Brain pericyte (primary cell): ENCODE measurements around the gene CSMD2.
"Not testable (repeated sequence)": the region's sequence is repeated elsewhere in the genome, so short reads cannot be mapped to it uniquely, and the experiment has no call there.

Source experiments
- DNase-seq: peaks from one replicate; pipeline ENCODE4 v3.0.0-alpha.2; 2012; ENCODE audit warnings: low read depth, low spot score

The CSMD2 gene

DNA sequence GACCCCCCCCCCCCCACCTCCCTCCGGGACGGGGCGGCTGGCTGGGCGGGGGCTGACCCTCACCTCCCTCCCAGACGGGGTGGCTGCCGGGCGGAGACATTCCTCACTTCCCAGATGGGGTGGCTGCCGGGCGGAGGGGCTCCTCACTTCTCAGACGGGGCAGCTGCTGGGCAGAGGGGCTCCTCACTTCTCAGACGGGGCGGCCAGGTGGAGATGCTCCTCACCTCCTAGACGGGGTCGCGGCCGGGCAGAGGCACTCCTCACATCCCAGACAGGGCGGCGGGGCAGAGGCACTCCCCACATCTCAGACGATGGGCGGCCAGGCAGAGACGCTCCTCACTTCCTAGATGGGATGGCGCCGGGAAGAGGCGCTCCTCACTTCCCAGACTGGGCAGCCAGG lies 655.8 kb downstream of the CSMD2 start:
- DNase-seq: not testable (repeated sequence)

DNA sequence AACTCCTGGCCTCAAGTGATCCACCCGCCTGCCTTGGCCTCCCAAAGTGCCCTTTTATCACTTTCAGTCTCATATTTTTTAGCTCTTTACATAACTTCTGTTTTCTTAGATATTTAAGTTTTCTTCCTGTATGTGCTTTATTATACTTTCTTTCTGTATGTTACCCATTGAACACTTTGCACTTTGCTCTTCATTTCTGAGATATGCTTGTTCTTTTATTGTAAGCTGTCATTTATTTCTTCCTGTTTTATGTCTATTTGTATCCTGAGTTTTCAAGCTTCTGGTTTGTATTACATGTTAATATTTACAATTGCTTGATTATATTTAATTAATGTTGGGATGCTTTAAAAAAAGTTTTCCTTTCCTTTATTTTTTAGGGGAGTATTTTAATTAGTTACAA lies 656.9 kb downstream of the CSMD2 start:
- no peak for DNase-seq

DNA sequence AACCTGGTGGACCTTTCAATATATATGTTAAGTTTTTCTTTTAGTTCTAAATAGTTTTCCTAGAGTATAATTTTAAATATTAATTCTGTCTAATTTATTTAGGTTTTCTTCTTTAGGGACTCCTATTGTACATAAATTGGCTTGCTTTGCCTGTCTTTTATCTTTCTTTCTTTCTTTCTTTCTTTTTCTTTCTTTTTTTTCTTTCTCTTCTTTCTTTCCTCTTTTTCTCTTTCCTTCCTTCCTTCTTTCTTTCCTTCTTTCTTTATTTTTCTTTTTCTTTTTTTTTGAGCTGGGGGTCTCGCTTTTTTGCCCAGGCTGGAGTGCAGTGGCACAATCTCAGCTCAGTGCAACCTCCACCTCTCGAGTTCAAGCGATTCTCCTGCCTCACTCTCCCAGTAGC lies 657.4 kb downstream of the CSMD2 start:
- DNase-seq: no peak

DNA sequence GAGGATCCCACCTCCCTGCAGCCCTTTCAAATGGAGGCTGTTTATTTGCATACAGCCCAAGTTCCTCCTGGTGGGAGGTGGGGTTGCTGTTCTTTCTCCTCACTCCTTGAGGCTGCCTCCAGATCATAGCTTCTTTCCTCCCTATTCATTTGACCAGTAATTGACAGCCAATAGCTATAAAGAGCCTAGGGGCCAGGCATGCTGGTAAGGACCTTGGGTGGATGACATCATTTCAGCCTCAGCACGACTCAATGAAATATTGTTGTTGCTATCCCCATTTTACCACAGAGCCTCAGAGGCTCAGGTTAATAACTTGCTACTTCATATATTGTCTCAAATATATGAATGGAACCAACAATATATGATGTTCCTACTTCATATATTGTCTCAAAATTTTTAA lies 661.5 kb downstream of the CSMD2 start:
- DNase-seq: no peak

DNA sequence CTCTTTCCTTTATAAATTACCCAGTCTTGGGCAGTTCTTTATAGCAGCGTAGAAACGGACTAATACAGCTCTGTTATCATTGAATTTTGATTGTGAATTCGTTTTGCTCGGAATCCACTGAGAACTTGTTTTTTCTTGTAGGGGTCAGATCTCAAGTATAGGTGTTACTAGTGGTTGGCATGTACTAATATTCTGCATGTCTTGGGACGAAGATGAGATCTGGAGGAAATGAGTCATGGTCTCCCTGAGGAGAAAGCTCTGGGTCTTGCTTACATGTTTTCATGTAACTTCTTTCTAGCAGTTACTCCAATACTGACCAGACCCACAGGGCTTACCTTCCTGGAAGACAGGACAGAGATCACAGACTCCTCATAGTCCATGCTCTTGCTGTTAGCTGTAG lies 662.3 kb downstream of the CSMD2 start:
- no peak for DNase-seq

DNA sequence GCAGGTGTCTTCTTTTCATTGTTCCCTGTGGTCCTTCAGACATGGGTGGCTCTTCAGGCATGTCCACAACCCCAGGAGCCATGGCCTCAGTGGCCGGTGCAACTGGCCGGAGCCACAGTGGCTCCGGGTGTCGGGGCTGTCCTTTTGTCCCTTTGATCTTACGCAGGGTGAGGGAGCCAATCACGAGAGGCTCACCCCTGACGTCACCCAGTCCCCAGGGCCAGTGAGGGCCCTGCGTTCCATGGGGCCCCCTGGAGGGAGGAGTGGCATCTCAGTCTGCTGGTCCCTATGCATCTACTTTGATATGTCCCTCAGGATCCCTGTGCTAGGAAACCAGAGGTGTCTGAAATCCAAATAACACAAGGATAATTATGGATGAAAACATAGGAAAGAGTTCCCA lies 663.3 kb downstream of the CSMD2 start:
- no peak for DNase-seq

DNA sequence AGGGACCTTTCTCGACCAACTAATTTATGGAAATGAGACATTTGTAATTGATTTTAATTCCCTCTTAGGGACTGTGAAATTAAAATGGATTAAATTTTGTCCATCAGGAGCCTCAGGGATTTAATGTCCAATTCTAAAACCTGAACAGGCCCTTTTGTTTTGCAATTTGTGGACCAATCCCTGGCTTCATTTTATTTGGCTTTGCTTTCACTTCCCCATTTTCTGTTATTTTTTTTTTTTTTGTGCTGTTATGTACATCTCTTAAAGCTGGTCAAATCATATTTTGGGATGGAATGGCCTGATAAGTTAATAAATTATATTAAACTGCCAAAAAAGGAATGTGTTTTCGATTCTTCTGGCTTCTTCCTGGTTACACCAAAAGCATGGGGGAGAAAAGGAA lies 663.7 kb downstream of the CSMD2 start:
- no peak for DNase-seq

DNA sequence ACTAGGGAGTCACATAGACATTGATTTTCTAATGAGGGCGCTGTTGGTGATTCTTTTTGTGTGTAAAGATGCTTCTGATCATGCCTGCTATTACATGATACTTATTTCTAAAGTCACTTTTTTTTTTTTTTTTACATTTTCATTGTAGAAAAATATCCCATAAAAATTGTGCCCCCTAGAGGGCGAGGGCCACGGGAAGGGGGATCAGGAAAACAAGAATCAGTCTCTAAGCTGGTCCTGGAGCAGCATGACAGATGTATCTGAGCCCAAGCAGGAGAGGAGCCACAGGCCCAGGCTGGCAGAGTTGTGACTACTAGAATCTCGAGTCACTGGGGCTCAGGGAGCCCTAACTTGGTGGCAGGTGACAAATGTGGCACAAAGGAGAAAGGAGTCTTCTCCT lies 664.5 kb downstream of the CSMD2 start:
- no peak for DNase-seq

DNA sequence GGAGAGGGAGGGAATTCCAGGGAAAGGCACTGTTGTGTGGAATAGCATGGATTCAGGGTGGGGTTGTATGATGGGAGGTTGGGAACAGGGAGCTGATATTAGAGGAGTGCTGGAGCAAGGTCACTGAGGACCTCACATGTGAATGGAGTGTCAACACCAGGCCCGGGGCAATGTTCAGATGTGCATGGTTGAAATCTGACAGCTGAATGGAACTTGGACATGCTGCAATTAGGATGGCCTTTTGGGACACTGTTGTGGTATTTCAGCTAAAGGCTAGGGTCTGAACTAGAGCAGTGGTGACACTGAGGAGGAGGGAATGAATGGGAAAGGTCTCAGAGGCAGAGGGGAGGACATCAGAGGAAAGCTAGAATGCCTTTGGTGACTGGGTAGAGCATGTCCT lies 667.6 kb downstream of the CSMD2 start:
- DNase-seq: no peak

DNA sequence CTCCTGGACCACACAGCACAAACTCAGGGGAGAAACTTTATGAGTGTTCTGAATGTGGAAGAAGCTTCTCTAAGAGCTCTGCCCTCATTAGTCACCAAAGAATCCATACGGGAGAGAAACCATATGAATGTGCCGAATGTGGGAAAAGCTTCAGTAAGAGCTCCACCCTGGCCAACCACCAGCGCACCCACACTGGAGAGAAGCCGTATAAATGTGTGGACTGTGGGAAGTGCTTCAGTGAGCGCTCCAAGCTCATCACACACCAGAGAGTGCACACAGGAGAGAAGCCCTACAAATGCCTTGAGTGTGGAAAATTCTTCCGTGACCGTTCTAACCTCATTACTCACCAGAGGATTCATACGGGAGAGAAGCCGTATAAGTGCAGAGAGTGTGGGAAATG lies 670.1 kb downstream of the CSMD2 start:
- DNase-seq: no peak

DNA sequence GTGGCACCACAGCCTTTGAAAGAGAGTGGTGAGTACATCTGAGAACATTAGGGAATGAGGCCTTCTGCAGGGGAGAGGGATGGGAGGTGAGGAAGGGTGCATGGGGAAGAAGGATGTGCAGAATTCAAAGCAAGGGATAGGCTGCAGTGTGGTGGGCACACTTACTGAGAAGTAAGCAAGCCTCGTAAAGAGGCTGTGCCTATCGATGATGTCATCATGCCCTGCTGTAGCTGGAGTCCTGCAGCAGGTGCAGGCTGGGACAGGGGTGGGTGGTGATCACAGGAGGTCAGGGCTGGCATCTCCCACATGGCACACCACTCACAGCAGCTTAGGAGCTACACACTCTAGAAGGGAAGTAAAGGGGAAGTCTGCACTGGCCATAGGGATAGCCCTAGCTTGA lies 676.4 kb downstream of the CSMD2 start:
- DNase-seq: no peak

DNA sequence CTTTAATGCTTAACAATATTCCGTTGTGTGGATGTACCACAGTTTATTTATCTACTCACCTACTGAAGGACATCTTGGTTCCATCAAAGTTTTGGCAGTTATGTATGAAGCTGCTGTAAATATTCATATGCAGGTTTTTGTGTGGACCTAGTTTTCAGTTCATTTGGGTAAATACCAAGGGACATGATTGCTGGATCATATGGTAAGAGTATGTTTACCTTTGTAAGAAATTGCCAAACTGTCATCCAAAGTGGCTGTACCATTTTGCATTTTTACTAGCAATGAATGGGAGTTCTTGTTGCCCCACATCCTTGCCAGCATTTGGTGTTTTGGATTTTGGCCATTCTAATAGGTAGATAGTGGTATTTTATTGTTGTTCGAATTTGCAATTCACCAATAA lies 682.6 kb downstream of the CSMD2 start:
- DNase-seq: no peak

DNA sequence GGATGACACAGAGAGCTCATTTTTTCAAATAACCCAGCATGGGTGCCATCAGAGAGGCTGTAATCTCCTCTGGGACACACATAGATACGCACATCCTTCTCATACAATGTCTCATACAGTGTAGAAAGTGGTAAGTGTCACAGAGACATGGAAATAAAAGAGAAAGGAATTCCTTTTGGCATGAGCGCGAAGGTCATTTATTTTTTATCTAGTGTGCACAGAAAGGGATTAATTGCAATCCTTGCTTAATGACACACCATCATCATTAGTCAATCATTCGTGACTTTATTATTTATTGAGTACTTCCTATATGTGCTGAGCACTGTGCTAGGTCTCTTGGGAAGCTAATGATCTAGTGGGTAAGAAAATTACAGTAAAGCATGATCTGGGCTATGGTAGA lies 687.6 kb downstream of the CSMD2 start:
- no peak for DNase-seq

DNA sequence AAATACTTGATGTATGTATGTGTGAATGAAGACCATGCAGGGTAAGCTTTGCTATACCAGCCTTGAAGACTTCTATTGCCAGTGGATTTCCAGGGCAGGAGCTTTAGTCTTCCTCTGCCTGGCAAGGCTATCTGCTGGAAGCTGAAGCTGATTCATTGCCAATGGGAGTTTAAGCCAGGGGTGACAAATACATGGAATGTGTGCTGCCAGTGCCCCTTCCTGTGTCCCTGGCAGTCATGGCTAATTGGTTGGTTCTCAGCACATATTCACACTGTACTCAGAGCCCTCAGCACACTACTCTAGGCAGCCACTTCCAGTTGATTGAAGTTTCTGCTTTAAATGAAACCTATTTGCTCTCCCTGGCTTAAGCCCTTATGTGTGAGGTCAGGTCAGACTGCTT lies 691.1 kb downstream of the CSMD2 start:
- DNase-seq: no peak

DNA sequence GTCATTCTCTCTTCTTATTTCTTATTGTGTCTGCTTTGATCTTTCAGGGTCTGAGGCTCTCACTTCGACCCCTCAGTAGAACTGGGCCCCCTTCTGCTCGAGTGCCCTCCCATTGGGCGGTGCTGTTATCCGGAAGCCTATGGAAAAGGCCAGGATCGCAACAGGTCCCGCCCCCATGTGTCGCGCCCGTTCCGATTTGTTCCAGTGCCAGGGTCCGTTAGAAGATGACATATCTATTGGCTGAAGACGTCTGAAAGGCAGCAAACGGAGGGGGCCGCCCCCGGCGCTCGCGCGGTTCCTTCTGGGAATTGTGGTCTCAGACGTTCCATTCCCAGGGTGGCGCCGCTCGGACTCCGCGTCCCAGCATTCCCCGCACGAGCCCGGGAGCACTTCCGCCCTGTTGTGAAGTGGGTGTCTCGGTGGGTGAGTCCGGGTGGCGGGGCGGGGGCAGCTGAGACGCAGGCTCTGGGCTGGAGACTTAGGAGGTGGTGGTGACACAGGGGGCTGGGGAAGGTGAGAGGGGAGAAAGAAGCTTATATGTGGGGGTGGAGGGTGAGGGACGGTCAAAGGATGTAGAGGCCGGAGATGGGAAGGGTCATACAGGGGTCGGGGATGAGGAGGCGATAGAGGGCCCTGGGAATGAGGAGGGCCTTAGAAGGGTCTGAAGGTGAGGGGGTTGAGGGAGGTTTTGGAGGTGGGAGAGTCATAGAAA lies 692.6 kb downstream of the CSMD2 start, which contains the start of gene ZSCAN20:
ZSCAN20 (plus strand) TSS at position 377 of the 712 bp plus-strand sequence. CDS start 6,644 bp downstream, outside the sequence.
- peak; percentile 87 for DNase-seq

DNA sequence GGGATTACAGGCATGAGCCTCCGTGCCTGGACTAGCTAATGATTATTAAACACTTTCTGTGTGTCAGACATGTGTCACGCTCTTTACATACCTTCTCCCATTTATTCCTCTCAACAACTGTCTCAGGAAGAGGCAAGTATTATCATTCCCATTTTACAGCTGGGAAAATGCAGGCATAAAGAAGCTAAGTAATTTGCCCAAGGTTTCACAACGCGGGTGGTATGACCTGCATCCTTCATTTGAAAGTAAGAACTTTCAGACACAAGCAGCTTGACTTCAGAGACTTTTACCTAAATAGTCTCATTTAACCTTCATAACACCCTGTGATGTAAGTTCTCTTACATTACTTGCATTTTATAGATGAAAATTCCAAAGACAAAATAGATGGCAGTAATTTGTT lies 693.6 kb downstream of the CSMD2 start:
- DNase-seq: no peak

DNA sequence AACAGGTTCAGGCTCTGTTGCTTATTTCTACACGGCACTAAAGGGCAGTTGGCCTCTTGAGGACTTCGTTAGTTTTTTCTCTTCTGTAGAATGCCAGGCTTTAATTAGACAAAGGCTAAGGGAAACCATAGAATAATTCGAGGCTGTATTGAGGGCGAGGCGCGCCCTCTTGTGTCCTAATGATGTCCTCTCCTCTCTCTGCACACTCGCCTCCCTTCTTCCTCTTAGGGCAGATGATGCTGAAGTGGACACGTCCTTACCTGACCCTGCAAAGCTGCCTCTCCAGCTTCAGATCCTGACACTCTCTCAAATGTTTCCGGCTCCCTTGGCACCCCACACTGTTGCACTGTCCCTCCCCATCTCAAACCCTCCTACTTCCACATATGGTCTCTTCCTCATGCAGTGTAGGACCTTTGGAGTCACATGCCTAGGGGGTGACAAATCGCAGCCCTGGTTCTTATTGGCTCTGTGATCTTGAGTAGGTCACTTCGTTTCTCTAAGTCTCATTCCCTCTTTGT lies 694.5 kb downstream of the CSMD2 start:
- DNase-seq: peak; percentile 56

DNA sequence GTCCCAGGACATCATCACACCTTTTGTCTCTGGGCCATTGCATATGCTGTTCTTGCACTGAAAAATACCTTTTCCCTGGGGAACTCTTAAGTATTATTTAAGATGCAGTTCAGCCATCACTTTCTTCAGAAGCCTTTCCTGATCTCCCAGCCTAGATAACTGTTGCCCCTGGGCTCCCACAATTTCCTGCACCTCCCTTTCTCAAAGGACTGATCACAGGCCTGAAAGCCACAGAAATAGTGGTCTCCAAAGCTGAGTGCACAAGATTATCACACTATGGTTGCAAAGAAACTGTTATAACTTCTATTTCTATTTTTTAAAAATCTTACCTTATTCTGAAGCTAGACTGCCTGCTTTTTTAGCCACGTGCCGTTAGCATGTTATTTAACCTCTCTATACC lies 695.3 kb downstream of the CSMD2 start:
- DNase-seq: no peak

DNA sequence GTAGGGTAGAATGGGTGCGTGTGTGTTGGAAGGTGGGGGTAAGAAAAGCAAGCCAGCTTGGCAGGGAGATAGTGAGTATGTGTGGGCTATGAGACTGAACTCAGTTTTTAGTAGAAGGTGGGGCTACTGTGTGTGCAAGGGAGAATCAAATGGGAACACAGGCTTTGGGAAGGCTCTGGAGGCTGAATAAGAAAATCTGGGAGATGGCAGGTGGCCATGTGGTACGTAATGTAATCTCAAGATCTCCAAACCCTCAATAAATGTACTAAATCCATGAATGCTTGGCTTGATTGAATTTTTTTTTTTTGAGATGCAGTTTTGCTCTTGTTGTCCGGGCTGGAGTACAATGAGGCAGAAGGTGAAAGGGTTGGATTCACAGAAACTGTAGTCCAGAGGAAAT lies 696.1 kb downstream of the CSMD2 start:
- DNase-seq: no peak

DNA sequence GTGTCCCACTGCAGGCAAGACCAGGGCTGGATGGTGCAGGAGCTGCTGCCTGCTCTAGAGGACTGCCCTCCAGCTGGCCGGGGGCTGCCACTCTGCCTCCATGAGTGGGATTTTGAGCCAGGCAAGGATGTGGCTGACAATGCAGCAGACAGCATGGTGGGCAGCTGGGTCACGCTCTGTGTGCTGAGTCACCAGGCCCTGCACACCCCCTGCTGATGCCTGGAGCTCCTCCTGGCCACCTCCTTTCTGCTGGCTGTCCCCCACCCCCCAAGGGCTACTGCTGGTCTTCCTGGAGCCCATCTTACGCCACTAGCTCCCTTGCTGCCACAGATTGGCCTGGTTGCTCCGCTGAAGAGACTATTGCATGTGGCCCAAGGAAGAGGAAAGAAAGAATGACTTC lies 696.5 kb downstream of the CSMD2 start:
- DNase-seq: no peak

DNA sequence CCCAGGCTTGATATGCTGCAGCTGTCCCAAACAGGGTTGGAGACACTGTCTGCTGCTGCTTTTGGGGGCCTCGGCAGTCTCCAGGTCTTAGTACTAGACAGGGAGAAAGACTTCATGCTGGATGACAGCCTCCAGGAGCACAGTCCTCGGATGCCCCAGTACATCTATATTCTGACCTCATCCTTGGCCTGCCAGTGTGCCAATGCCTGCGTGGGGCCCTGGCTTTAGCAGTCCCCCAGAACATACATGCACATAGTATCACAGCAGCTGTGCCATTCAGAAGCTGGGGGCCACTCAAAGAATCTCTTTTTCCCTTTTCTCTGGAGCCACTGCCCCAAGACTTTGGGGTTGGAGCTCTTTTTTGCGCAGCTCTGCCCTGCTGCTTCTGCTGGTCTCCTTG lies 697.0 kb downstream of the CSMD2 start:
- DNase-seq: no peak

DNA sequence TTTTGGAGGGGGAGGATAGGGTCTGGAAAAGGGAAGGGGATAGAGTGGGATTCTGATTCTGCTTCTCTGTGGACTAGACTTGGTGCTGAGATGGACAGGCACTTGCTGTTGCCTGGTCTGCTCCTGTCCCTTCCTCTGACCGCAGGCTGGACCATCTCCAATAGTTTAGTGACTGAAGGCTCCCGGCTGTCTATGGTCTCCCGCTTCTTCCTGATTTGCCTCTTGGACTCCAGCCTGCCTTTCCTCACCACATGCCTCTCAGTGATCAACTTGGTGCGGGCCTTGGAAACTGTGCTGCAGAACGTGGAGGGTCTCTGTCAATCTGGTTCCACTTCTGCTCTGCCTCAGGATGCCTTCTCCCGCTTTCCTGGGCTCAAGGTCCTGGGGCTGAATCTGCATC lies 698.9 kb downstream of the CSMD2 start:
- DNase-seq: no peak

DNA sequence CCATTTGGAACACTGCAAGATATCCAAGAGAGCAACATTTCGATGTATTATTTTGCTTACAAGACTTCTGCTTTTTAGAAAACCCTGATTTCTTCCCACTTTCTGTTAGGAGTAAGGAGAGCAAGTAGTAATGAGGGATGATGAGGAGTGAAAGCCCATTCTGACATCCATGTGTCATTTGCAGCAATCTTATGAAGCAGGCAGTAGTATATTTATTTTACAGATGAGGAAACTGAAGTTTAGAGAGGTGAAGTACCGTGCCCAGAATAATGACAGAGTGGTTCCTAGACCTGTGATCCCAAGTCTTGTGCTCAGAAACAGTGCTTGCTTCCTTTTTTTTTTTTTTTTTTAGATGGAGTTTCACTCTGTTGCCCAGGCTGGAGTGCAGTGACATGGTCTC lies 699.7 kb downstream of the CSMD2 start:
- DNase-seq: no peak

DNA sequence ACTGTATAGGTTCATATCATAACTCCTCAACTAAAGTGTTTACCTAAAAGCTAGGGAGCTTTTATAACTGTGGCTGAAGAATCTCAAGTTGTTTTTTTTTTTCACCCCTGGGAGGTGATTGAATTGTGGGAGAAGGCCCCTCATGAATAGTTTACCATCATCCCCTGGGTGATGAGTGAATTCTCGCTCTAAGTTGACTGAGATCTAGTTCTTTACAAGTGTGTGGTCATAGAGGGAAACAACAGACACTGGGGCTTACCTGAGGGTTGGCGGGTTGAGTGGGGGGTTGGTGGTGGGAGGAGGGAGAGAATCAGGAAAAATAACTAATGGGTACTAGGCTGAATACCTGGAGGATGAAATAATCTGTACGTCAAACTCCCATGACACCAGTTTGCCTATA lies 700.5 kb downstream of the CSMD2 start:
- DNase-seq: no peak
